ENCODE results near the gene NEDD4. TPM values are rescaled to one million over a fixed set of nuclear protein-coding genes. Genes with fewer than 3 reads are reported as not detected.

Gene NEDD4
- 10 to 100 TPM; 16.7 to 40.4 (median 29.4) TPM for total RNA-seq

DNA sequence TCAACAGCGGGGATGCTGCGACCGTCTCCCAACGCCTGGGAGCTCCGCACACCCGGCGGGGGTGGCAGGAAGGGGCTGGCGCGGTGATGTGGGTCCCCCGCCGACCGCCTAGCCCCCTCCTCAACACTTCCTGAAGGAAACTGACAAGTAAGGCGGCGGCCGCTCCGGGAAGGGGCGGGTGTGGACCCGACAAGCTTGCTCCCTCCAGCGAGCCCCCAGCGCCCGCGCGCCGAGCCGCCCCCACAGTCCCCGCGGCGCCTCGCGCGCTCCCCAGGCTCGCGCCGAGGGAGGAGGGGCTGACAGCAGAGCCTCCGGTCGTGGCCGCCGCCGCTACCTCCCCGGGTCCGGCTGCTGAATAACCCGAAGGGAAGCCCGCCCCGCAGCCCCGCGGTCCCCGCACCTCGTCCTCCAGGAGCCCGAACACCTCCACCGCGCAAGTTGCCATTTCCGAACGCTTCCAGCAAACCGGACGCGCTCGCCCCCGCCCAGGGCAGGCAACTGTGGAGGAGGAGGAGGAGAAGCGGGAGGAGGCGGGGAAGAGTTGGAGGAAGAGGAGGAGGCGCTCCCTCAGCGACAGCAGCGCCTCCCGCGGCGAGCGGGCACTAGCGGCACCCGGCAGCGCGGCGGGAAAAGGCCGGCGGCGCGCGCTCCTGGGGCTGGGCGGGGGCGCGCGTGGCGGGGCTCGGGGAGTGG, at the start of gene NEDD4:
Gene NEDD4, minus strand, starts transcription at position 502 of the 693 bp plus-strand sequence. Its CDS starts 57 bp downstream, at position 445.
- WGBS, 2 donors, result 0 to 1% methylated on average over 29 to 41 of the region's 83 CpGs
- DNase-seq (ENCODE audit: low spot score in 2 of 2), result peak; percentile 80 to 96
- TF ChIP-seq, protein P1, sequence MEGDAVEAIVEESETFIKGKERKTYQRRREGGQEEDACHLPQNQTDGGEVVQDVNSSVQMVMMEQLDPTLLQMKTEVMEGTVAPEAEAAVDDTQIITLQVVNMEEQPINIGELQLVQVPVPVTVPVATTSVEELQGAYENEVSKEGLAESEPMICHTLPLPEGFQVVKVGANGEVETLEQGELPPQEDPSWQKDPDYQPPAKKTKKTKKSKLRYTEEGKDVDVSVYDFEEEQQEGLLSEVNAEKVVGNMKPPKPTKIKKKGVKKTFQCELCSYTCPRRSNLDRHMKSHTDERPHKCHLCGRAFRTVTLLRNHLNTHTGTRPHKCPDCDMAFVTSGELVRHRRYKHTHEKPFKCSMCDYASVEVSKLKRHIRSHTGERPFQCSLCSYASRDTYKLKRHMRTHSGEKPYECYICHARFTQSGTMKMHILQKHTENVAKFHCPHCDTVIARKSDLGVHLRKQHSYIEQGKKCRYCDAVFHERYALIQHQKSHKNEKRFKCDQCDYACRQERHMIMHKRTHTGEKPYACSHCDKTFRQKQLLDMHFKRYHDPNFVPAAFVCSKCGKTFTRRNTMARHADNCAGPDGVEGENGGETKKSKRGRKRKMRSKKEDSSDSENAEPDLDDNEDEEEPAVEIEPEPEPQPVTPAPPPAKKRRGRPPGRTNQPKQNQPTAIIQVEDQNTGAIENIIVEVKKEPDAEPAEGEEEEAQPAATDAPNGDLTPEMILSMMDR (IDR thresholded peaks at IDR 0.05), result no peak
- intact Hi-C loops (cut with DNase I; ENCODE audit: low total_unique reads), result no loop called here
- H3K4me3 ChIP-seq (ENCODE audit: low read depth, poor library complexity, severe bottlenecking), result peak within 1 kb of the TSS; percentile 82

DNA sequence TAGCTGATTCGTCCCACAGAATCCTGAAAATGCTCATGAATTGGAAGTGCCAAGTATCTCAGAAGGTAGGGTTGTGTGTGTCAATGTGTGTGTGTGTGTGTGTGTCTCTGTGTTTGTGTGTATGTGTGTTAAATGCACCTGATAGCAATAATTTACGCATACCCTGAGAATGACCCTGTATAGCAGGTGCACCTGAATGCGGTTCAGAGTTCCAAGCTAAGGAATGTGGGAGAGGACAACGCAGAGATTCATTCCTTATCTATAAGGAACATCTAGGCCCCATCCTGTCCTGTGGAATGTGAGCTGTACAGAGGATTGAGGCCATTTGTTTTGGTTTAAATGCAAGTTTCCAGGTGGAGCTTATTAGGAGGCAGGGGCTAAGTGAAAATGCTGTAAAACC, 49.1 kb upstream of the NEDD4 start:
- WGBS, 2 donors, result 67 to 80% methylated on average over 4 of the region's 4 CpGs
- no peak for DNase-seq (ENCODE audit: low spot score in 2 of 2)
- no peak overlapping the region for H3K4me3 ChIP-seq (ENCODE audit: low read depth, poor library complexity, severe bottlenecking)
- intact Hi-C loops (cut with DNase I; ENCODE audit: low total_unique reads), result no loop called here
- TF ChIP-seq POLR2A (IDR thresholded peaks at IDR 0.05), result no peak
- TF ChIP-seq, protein P1 (IDR thresholded peaks at IDR 0.05), result no peak

DNA sequence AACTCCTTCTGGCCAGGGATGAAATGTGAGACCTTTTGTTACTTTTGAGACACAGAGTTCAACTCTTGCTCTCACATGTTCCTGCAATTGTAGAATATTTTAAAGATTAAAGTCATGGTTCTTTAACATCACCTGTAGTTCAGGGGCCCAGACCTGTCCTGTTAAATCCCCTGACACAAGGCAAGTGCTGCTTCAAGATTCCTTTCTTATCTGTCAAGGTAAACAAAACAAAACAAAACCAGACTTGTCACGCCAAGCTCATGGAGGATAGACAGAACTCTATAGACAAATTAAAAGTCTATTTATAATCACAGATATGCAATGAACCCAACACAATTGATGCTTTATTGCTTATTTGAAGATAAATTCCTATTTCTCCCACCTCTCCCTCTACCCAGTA, 48.6 kb upstream of the NEDD4 start:
- intact Hi-C loops (cut with DNase I; ENCODE audit: low total_unique reads), result no loop called here
- 74 to 83% methylated on average over 1 of the region's 1 CpG for WGBS, 2 donors
- no peak for TF ChIP-seq POLR2A (IDR thresholded peaks at IDR 0.05)
- TF ChIP-seq, protein P1 (IDR thresholded peaks at IDR 0.05), result no peak

DNA sequence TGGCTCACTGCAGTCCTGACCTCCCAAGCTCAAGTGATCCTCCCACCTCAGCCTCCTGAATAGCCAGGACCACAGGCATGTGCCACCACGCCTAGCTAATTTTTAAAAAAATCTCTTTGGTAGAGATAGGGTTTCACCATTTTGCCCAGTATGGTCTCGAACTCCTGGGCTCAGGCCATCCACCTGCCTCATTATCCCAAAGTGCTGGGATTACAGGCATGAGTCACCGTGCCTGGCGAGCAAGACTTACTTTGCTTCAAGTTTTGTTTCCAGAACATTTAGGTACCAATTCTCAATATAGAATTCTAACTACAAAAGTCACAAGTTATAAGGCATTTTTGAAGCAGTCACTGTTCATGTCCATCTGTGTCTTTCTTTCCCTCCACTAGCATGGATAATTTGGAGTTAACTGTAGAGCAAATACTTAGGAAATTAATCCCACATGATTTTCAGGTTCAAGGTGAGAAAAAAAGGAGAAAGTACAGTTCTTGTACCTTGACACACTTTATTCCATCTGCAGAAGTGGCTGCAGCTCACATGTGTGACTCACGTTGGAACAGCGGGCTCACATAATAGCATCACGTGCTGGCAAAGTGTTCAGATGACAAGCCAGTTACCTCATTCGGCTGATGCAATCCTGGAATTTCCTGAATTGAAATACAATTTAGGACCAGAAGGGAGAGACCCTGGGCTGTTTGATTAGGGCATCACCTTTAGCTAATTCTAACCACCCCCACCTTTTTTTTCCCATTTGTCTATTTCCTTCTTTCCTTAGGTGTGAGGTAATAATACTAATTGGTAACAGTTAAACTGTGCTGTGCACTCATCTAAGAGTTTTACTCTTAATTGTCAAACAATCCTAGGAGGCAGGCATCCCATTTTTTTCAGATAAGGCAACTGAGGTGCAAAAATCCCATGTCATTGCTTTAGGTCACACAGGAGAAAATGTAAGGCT, 46.9 kb upstream of the NEDD4 start:
- intact Hi-C loops (cut with DNase I; ENCODE audit: low total_unique reads), result no loop called here
- no peak overlapping the region for H3K4me3 ChIP-seq (ENCODE audit: low read depth, poor library complexity, severe bottlenecking)
- 39% methylated on average over 8 of the region's 8 CpGs for WGBS, 2 donors
- peak; percentile 79 to 90 for DNase-seq (ENCODE audit: low spot score in 2 of 2)
- no peak for TF ChIP-seq POLR2A (IDR thresholded peaks at IDR 0.05)
- TF ChIP-seq, protein P1 (IDR thresholded peaks at IDR 0.05), result no peak

More for the DNA sequence above, 48.6 kb upstream of the NEDD4 start:
- no peak overlapping the region for H3K4me3 ChIP-seq (ENCODE audit: low read depth, poor library complexity, severe bottlenecking)
- DNase-seq (ENCODE audit: low spot score in 2 of 2), result no peak

DNA sequence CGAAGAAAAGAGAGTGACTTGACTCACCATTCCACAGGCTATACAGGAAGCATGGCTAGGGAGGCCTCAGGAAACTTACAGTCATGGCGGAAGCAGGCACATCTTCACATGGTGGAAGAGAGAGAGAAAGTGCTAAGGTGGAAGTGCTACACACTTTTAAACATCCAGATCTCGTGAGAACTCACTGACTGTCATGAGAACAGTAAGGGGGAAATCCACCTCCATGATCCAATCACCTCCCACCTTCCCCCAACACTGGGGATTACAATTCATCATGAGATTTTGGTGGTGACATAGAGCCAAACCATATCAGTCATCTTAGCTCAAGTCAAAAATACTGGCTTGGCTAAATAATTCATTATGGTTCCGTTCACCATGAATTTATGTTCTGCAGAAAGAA, 45.3 kb upstream of the NEDD4 start:
- WGBS, 2 donors, result 92 to 93% methylated on average over 4 of the region's 4 CpGs
- no peak for DNase-seq (ENCODE audit: low spot score in 2 of 2)
- H3K4me3 ChIP-seq (ENCODE audit: low read depth, poor library complexity, severe bottlenecking), result no peak overlapping the region
- TF ChIP-seq POLR2A (IDR thresholded peaks at IDR 0.05), result no peak
- TF ChIP-seq, protein P1 (IDR thresholded peaks at IDR 0.05), result no peak
- intact Hi-C loops (cut with DNase I; ENCODE audit: low total_unique reads), result no loop called here

Measured in lower leg skin (tissue), 4 donors.